DND-41 (cell line): ENCODE results near the gene NMUR1.

ENCODE experiments used
- EZH2 ChIP-seq: IDR thresholded peaks from 3 replicates; pipeline ENCODE4 v1.6.1; 2012; ENCODE audit warnings: borderline replicate concordance, low read depth, mild to moderate bottlenecking, moderate library complexity, low read length, inconsistent platforms; ENCODE audit not compliant: severe bottlenecking
- TF ChIP-seq, protein P1 (sequence below): IDR thresholded peaks from 2 replicates; pipeline ENCODE4 v1.5.1; 2012; ENCODE audit warnings: borderline replicate concordance, low read length, moderate library complexity, mild to moderate bottlenecking; ENCODE audit not compliant: poor library complexity, severe bottlenecking; ENCODE audit errors: extremely low read depth

DNA sequence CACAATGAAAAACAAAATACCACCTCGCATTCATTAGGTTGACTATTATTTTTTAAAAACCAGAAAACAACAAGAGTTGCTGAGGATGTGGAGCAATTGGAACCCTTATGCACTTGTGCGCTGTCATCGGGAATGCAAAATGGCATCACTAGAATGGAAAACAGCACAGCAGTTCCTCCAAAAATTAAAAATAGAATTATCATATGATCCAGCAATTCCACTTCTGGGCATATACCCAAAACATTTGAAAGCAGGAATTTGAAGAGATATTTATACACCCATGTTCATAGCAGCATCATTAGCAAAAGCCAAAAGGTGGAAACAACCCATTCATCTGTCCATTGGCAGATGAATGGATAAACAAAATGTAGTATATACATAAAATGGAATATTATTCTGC lies 11.9 kb upstream of the NMUR1 start:
- TF ChIP-seq, protein P1, sequence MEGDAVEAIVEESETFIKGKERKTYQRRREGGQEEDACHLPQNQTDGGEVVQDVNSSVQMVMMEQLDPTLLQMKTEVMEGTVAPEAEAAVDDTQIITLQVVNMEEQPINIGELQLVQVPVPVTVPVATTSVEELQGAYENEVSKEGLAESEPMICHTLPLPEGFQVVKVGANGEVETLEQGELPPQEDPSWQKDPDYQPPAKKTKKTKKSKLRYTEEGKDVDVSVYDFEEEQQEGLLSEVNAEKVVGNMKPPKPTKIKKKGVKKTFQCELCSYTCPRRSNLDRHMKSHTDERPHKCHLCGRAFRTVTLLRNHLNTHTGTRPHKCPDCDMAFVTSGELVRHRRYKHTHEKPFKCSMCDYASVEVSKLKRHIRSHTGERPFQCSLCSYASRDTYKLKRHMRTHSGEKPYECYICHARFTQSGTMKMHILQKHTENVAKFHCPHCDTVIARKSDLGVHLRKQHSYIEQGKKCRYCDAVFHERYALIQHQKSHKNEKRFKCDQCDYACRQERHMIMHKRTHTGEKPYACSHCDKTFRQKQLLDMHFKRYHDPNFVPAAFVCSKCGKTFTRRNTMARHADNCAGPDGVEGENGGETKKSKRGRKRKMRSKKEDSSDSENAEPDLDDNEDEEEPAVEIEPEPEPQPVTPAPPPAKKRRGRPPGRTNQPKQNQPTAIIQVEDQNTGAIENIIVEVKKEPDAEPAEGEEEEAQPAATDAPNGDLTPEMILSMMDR, result no peak
- TF ChIP-seq EZH2, result no peak
